CD4-positive, alpha-beta T cell (primary cell): Measurements from ENCODE around the gene TMEM163. TPM values are rescaled to one million over a fixed set of nuclear protein-coding genes. Genes with fewer than 3 reads are reported as not detected.
"Not testable (repeated sequence)": the region's sequence is repeated elsewhere in the genome, so short reads cannot be mapped to it uniquely, and the experiment has no call there.

ENCODE experiments used
- ATAC-seq: fragments of 200-7000 bp; cut with Tn5 transposase; one replicate; pipeline ENCODE4 v1.10.0; 2022; ENCODE audit warnings: mild to moderate bottlenecking; ENCODE audit not compliant: poor library complexity
- CTCF ChIA-PET: fragments of 350-600 bp; sonication (Branson Sonifier 250); formaldehyde crosslinking; loops from one replicate; lab custom pipeline; 2021; ENCODE audit warnings: antibody characterized with exemption, inconsistent platforms; lab: Charles Lee
- POLR2A ChIA-PET: fragments of 350-600 bp; sonication (Branson Sonifier 250); formaldehyde crosslinking; loops from one replicate; lab custom pipeline; 2021; ENCODE audit warnings: antibody characterized with exemption, inconsistent platforms; lab: Charles Lee
- DNase-seq, 14 experiments: peaks; one replicate each; pipeline ENCODE4 v3.0.0-alpha.2; 2013 to 2020; ENCODE audit warnings: mixed read lengths in 2 of 14
- H3K27ac ChIP-seq, 2 donors: one replicate each; pipeline versions ENCODE4 v1.5.1 to v1.7.0; 2013; ENCODE audit warnings: low read length in 2 of 2, low read depth in 1 of 2, mild to moderate bottlenecking in 1 of 2
- H3K27me3 ChIP-seq, 2 experiments: 1 replicate in 1 of 2; 2 replicates in 1 of 2; pipeline versions ENCODE4 v1.6.1 to v1.7.0; 2013; ENCODE audit warnings: low read length in 2 of 2, control low read depth in 1 of 2, mild to moderate bottlenecking in 1 of 2, moderate library complexity in 1 of 2; ENCODE audit not compliant: insufficient read depth in 2 of 2, control insufficient read depth in 1 of 2
- H3K36me3 ChIP-seq: one replicate; pipeline ENCODE4 v1.6.1; 2013; ENCODE audit warnings: low read length, control low read depth; ENCODE audit not compliant: insufficient read depth
- H3K4me1 ChIP-seq: one replicate; pipeline ENCODE4 v1.6.1; 2013; ENCODE audit warnings: low read length, control low read depth; ENCODE audit not compliant: insufficient read depth
- H3K4me3 ChIP-seq: one replicate; pipeline ENCODE4 v1.5.1; 2013; ENCODE audit warnings: mild to moderate bottlenecking, low read length, moderate library complexity
- H3K9me3 ChIP-seq, 2 experiments: 1 replicate in 1 of 2; 2 replicates in 1 of 2; pipeline versions ENCODE4 v1.6.1 to v1.7.0; 2013; ENCODE audit warnings: low read length in 2 of 2, mild to moderate bottlenecking in 2 of 2, control low read depth in 1 of 2, moderate library complexity in 1 of 2; ENCODE audit not compliant: control insufficient read depth in 1 of 2, insufficient read depth in 1 of 2
- H3K27ac Mint-ChIP-seq: one replicate; pipeline ENCODE4 v1.8.0; 2020; ENCODE audit warnings: mixed read lengths
- H3K27me3 Mint-ChIP-seq: one replicate; pipeline ENCODE4 v1.8.0; 2021; ENCODE audit warnings: mixed read lengths
- H3K36me3 Mint-ChIP-seq: one replicate; pipeline ENCODE4 v1.8.0; 2021; ENCODE audit warnings: low read depth, mixed read lengths
- H3K4me1 Mint-ChIP-seq: one replicate; pipeline ENCODE4 v1.8.0; 2021; ENCODE audit warnings: low read depth, mixed read lengths
- H3K4me3 Mint-ChIP-seq: one replicate; pipeline ENCODE4 v1.8.0; 2020; ENCODE audit warnings: mild to moderate bottlenecking, mixed read lengths
- H3K9me3 Mint-ChIP-seq: one replicate; pipeline ENCODE4 v1.8.0; 2020; ENCODE audit warnings: mixed read lengths
- CTCF ChIP-seq: fragments of 200-600 bp; IDR thresholded peaks from one replicate; pipeline ENCODE4 v1.8.0; 2022; ENCODE audit warnings: antibody characterized with exemption, mild to moderate bottlenecking
- intact Hi-C, 2 experiments: fragments of 100-400 bp; cut with DNase I in 1 of 2; cut with micrococcal nuclease in 1 of 2; formaldehyde crosslinking; loops; one replicate each; pipeline versions ENCODE4 v1.15.1 to v1.9.0; 2023 to 2025; cut with DNase I, micrococcal nuclease
- total RNA-seq, 174 experiments: library from RNA in 2 of 174; stranded (reverse) in 2 of 174; gene quantifications; one replicate each; pipeline ENCODE4 v1.2.3 and lab custom pipeline; 2021 to 2026

Gene TMEM163
- total RNA-seq, 2 experiments from 2014 or later, result 0.14 to 0.47 TPM

DNA sequence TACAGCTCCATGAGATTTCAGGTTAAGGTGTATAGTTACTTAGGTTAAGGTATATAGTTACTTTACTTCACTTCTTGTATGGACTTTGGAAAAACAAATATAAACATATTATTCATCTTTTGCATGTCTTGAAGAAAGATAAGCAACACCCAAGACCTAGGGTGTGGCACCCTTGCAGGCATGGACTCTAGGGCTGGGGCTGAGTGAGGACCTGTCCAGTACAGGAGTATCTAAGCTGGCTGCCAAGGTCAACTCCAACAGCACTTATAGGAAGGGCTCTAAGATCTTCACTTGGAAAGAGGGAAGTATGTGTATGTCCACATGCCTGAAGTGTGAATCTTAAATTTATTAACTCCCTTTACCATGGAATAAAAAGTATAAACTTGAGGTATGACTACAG lies 7.1 kb upstream of the TMEM163 start:
- Mint-ChIP-seq H3K27ac (no peak overlapping the region), H3K9me3 (no peaks in the 10 kb centered on the region), H3K36me3 (no peaks in the 10 kb centered on the region), H3K27me3 (peaks cover 33% of the 10 kb centered on the region), H3K4me1 (no peaks in the 10 kb centered on the region), H3K4me3 (no peak overlapping the region)
- no peaks in the 10 kb centered on the region for H3K4me1 ChIP-seq
- TF ChIP-seq CTCF, result no peak
- intact Hi-C loops, result no loop called here
- no peak for ATAC-seq
- ChIA-PET CTCF (no interaction called here), POLR2A (no interaction called here)
- no peak overlapping the region for H3K27ac ChIP-seq
- no peaks in the 10 kb centered on the region for H3K9me3 ChIP-seq
- no peaks in the 10 kb centered on the region for H3K36me3 ChIP-seq
- peaks cover 0 to 8% of the 10 kb centered on the region in 2 experiments for H3K27me3 ChIP-seq
- H3K4me3 ChIP-seq, result no peak overlapping the region
- no peak for DNase-seq

GRCh38 chr2:134724341-134724740 lies 5.5 kb upstream of the TMEM163 start:
- Mint-ChIP-seq H3K4me3 (no peak overlapping the region), H3K9me3 (no peaks in the 10 kb centered on the region), H3K4me1 (peaks cover 8% of the 10 kb centered on the region), H3K36me3 (no peaks in the 10 kb centered on the region), H3K27ac (no peak overlapping the region), H3K27me3 (peaks cover 49% of the 10 kb centered on the region)
- ChIA-PET CTCF (no interaction called here), POLR2A (no interaction called here)
- Histone ChIP-seq H3K4me3 (no peak overlapping the region), H3K9me3 (no peaks in the 10 kb centered on the region), H3K27me3 (peaks cover 12 to 23% of the 10 kb centered on the region in 2 experiments), H3K4me1 (peaks cover 2% of the 10 kb centered on the region), H3K27ac (no peak overlapping the region), H3K36me3 (no peaks in the 10 kb centered on the region)
- intact Hi-C loops, result no loop called here
- ATAC-seq (no peak), DNase-seq (no peak)
- no peak for TF ChIP-seq CTCF

GRCh38 chr2:134723742-134724141 lies 4.9 kb upstream of the TMEM163 start:
- H3K4me3 ChIP-seq, H3K4me1 Mint-ChIP-seq, H3K9me3 ChIP-seq, H3K4me1 ChIP-seq, H3K27ac ChIP-seq, H3K36me3 Mint-ChIP-seq, intact Hi-C loops, H3K4me3 Mint-ChIP-seq, H3K9me3 Mint-ChIP-seq, H3K36me3 ChIP-seq, H3K27ac Mint-ChIP-seq, POLR2A ChIA-PET, DNase-seq, ATAC-seq, CTCF ChIA-PET: not testable (repeated sequence)
- H3K27me3 ChIP-seq, result peaks cover 15 to 26% of the 10 kb centered on the region in 2 experiments
- peaks cover 50% of the 10 kb centered on the region for H3K27me3 Mint-ChIP-seq

- no peak for TF ChIP-seq CTCF
- no peak overlapping the region for H3K27ac ChIP-seq
- no peaks in the 10 kb centered on the region for H3K36me3 Mint-ChIP-seq
- H3K9me3 Mint-ChIP-seq, result no peaks in the 10 kb centered on the region
- H3K27me3 Mint-ChIP-seq, result peaks cover 51% of the 10 kb centered on the region
- H3K4me1 ChIP-seq, result peaks cover 12% of the 10 kb centered on the region
- H3K4me3 ChIP-seq, result no peak overlapping the region
- no peak overlapping the region for H3K4me3 Mint-ChIP-seq
- no peaks in the 10 kb centered on the region for H3K9me3 ChIP-seq
- peaks cover 9% of the 10 kb centered on the region for H3K4me1 Mint-ChIP-seq
- DNase-seq, result no peak
- H3K27me3 ChIP-seq, result peaks cover 20 to 31% of the 10 kb centered on the region in 2 experiments
- ATAC-seq, result no peak
- H3K36me3 ChIP-seq, result no peaks in the 10 kb centered on the region
- intact Hi-C loops, result no loop called here
- ChIA-PET POLR2A (no interaction called here), CTCF (no interaction called here)
- H3K27ac Mint-ChIP-seq, result no peak overlapping the region
These were observed 3.9 kb upstream of the TMEM163 start for GRCh38 chr2:134722728-134723127.
